Natural killer cell (primary cell): ENCODE measurements around the gene FOXP1. TPM values are rescaled to one million over a fixed set of nuclear protein-coding genes. Genes with fewer than 3 reads are reported as not detected.
A peak's percentile ranks its signal among the peaks of the same experiment; 100 is the strongest.

Experiments used
- ATAC-seq, 3 donors: fragments of 150-1000 bp in 2 of 3; fragments of 200-7000 bp in 1 of 3; cut with Tn5 transposase; 1 replicate in 1 of 3; 2 replicates in 2 of 3; pipeline ENCODE4 v1.10.0; 2021; ENCODE audit warnings: mild to moderate bottlenecking in 2 of 3, moderate library complexity in 2 of 3
- DNase-seq, 2 donors: peaks; one replicate each; pipeline versions ENCODE4 v3.0.0 to v3.0.0-alpha.2; 2013 to 2021; ENCODE audit warnings: mixed read lengths in 1 of 2
- H3K27ac ChIP-seq: one replicate; pipeline ENCODE4 v1.5.1; 2013; ENCODE audit warnings: mild to moderate bottlenecking, low read length
- H3K27me3 ChIP-seq: one replicate; pipeline ENCODE4 v1.6.1; 2013; ENCODE audit warnings: low read length; ENCODE audit not compliant: control insufficient read depth, insufficient read depth
- H3K36me3 ChIP-seq: one replicate; pipeline ENCODE4 v1.6.1; 2013; ENCODE audit warnings: low read length; ENCODE audit not compliant: control insufficient read depth, insufficient read depth
- H3K4me1 ChIP-seq: one replicate; pipeline ENCODE4 v1.6.1; 2013; ENCODE audit warnings: low read length; ENCODE audit not compliant: control insufficient read depth, insufficient read depth
- H3K4me3 ChIP-seq: one replicate; pipeline ENCODE4 v1.5.1; 2013; ENCODE audit warnings: low read length
- H3K9me3 ChIP-seq: one replicate; pipeline ENCODE4 v1.6.1; 2013; ENCODE audit warnings: low read length; ENCODE audit not compliant: control insufficient read depth, insufficient read depth
- H3K27ac Mint-ChIP-seq, 2 donors: one replicate each; pipeline ENCODE4 v1.8.0; 2022; ENCODE audit warnings: mild to moderate bottlenecking in 2 of 2, mixed read lengths in 2 of 2, moderate library complexity in 1 of 2
- H3K27me3 Mint-ChIP-seq, 2 donors: one replicate each; pipeline ENCODE4 v1.8.0; 2022; ENCODE audit warnings: low read depth in 2 of 2, mixed read lengths in 2 of 2
- H3K36me3 Mint-ChIP-seq: one replicate; pipeline ENCODE4 v1.8.0; 2022; ENCODE audit warnings: mixed read lengths
- H3K4me1 Mint-ChIP-seq, 2 donors: one replicate each; pipeline ENCODE4 v1.8.0; 2022; ENCODE audit warnings: mixed read lengths in 2 of 2
- H3K4me3 Mint-ChIP-seq: one replicate; pipeline ENCODE4 v1.8.0; 2022; ENCODE audit warnings: mild to moderate bottlenecking, moderate library complexity, mixed read lengths
- H3K9me3 Mint-ChIP-seq, 2 donors: one replicate each; pipeline ENCODE4 v1.8.0; 2022; ENCODE audit warnings: mixed read lengths in 2 of 2
- CTCF ChIP-seq: fragments of 200-600 bp; IDR thresholded peaks from one replicate; pipeline ENCODE4 v1.8.0; 2022; ENCODE audit warnings: antibody characterized with exemption
- WGBS: methylation state at CpG from one replicate; pipeline ENCODE4 v1.1.7; 2013; ENCODE audit warnings: missing lambda C conversion rate; ENCODE audit not compliant: insufficient coverage; 5-methylcytosine and 5-hydroxymethylcytosine counted together
- intact Hi-C: fragments of 100-400 bp; cut with micrococcal nuclease; formaldehyde crosslinking; loops from one replicate; pipeline ENCODE4 v1.14.2; 2022
- total RNA-seq, 4 donors: library from RNA; stranded (reverse); fragments of 120-200 nt in 1 of 4; gene quantifications; one replicate each; pipeline versions ENCODE4 v1.2.3 to v1.2.4, GENCODE V29; 2013 to 2022

Gene FOXP1
- total RNA-seq, 3 donors from 2014 or later (not counting 1 experiment from before 2014, with no cell fraction given) = 166 to 185 (median 166) TPM

DNA sequence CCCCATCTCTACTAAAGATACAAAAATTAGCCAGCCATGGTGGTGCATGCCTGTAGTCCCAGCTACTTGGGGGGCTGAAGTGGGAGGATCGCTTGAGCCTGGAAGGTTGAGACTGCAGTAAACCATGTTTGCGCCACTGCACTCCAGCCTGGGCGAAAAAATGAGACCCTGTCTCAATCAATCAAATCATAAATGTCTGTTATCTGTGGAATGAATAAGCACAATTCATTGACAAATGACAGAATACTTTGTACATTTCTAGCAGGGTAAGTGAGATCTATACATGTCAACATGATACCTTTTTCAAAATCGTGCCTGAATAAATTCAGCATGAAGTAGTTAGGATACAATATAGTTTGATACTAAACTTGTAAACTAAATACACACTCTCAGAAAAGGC lies 181.2 kb downstream of the FOXP1 start:
- no peaks in the 10 kb centered on the region for H3K36me3 Mint-ChIP-seq
- no peak overlapping the region for H3K27ac Mint-ChIP-seq
- H3K27me3 Mint-ChIP-seq = no peaks in the 10 kb centered on the region
- intact Hi-C loops = no loop called here
- H3K9me3 Mint-ChIP-seq = no peaks in the 10 kb centered on the region
- no peak for ATAC-seq
- peaks cover 13 to 17% of the 10 kb centered on the region in 2 donors for H3K4me1 Mint-ChIP-seq
- WGBS = 96% methylated on average over 3 of the region's 4 CpGs
- H3K4me3 Mint-ChIP-seq = no peak overlapping the region
- H3K36me3 ChIP-seq = no peaks in the 10 kb centered on the region
- no peak for DNase-seq
- H3K4me1 ChIP-seq = peaks cover 1% of the 10 kb centered on the region
- H3K9me3 ChIP-seq = no peaks in the 10 kb centered on the region
- no peak for TF ChIP-seq CTCF
- H3K27ac ChIP-seq = peak overlapping the region; percentile 18
- H3K4me3 ChIP-seq = no peak overlapping the region
- H3K27me3 ChIP-seq = no peaks in the 10 kb centered on the region

DNA sequence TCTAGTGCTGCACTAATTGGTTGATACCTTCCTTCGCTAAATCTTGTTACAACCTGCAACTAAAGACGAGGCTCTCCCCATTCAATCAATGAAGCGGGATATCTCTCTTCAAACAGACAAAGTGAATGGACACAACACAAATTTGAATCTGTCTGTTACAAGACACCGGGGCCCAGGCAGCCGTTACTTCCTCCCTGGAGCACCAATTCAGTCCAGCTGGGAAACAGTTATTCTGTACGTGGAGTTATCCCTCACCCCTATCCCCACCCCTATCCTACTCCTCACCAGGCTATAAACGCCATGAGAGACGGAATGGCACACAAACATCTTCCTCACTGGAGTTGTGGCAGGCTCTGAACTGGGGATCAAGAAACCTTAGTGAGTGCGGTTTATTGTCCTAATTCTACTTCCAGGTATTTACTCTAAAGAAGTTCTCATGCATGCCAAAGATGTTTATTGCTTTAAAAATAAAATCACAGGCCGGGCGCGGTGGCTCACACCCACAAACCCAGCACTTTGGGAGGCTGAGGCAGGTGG lies 181.8 kb downstream of the FOXP1 start:
- Histone ChIP-seq H3K4me1 (peaks cover 3% of the 10 kb centered on the region), H3K4me3 (no peak overlapping the region), H3K9me3 (no peaks in the 10 kb centered on the region), H3K36me3 (no peaks in the 10 kb centered on the region), H3K27me3 (no peaks in the 10 kb centered on the region), H3K27ac (no peak overlapping the region)
- TF ChIP-seq CTCF = no peak
- H3K27ac Mint-ChIP-seq = no peak overlapping the region
- H3K4me3 Mint-ChIP-seq = no peak overlapping the region
- 86% methylated on average over 12 of the region's 12 CpGs for WGBS
- ATAC-seq = no peak
- no peak for DNase-seq
- intact Hi-C loops = no loop called here
- H3K9me3 Mint-ChIP-seq = no peaks in the 10 kb centered on the region
- no peaks in the 10 kb centered on the region for H3K27me3 Mint-ChIP-seq
- no peaks in the 10 kb centered on the region for H3K36me3 Mint-ChIP-seq
- H3K4me1 Mint-ChIP-seq = peaks cover 15 to 17% of the 10 kb centered on the region in 2 donors

- no peak overlapping the region for H3K27ac ChIP-seq
These were observed 182.5 kb downstream of the FOXP1 start for GRCh38 chr3:71400986-71401451.

More at GRCh38 chr3:71400986-71401451, 182.5 kb downstream of the FOXP1 start:
- H3K36me3 ChIP-seq = no peaks in the 10 kb centered on the region
- H3K4me3 ChIP-seq = no peak overlapping the region
- Mint-ChIP-seq H3K4me1 (peaks cover 15 to 17% of the 10 kb centered on the region in 2 donors), H3K9me3 (no peaks in the 10 kb centered on the region), H3K27ac (no peak overlapping the region), H3K36me3 (no peaks in the 10 kb centered on the region), H3K4me3 (no peak overlapping the region), H3K27me3 (no peaks in the 10 kb centered on the region)
- no peak for DNase-seq
- no peak for ATAC-seq
- WGBS = 65% methylated on average over 5 of the region's 6 CpGs
- H3K9me3 ChIP-seq = no peaks in the 10 kb centered on the region
- TF ChIP-seq CTCF = no peak
- intact Hi-C loops = no loop called here
- no peaks in the 10 kb centered on the region for H3K27me3 ChIP-seq
- H3K4me1 ChIP-seq = peaks cover 3% of the 10 kb centered on the region
